MM.1S (cell line): ENCODE data around the gene TMEM255A.

ENCODE experiments used
- DNase-seq: peaks from one replicate; pipeline ENCODE4 v3.0.0-alpha.2; 2015
- H2AFZ ChIP-seq: fragments of 300-600 bp; sonication (generic); 2 replicates; pipeline ENCODE4 v1.6.0; 2016; ENCODE audit warnings: antibody characterized with exemption, low read length
- H3F3A ChIP-seq: fragments of 300-600 bp; sonication (generic); 2 replicates; pipeline ENCODE4 v1.6.1; 2016; ENCODE audit warnings: mild to moderate bottlenecking, antibody characterized with exemption, low read length, moderate library complexity, mixed read lengths; ENCODE audit not compliant: insufficient read depth
- H3K27ac ChIP-seq: fragments of 300-600 bp; sonication (generic); 2 replicates; pipeline ENCODE4 v1.5.1; 2016; ENCODE audit warnings: mild to moderate bottlenecking, low read length
- H3K27me3 ChIP-seq: fragments of 300-600 bp; sonication (generic); replicated peaks from 2 replicates; pipeline ENCODE4 v1.6.0; 2016; ENCODE audit warnings: low read length; ENCODE audit not compliant: insufficient read depth
- H3K36me3 ChIP-seq: fragments of 300-600 bp; sonication (generic); replicated peaks from 2 replicates; pipeline ENCODE4 v1.6.1; 2016; ENCODE audit warnings: mild to moderate bottlenecking, low read length, mixed read lengths; ENCODE audit not compliant: insufficient read depth
- H3K4me1 ChIP-seq: fragments of 300-600 bp; sonication (generic); 2 replicates; pipeline ENCODE4 v1.6.1; 2016; ENCODE audit warnings: low read length, mixed read lengths
- H3K4me2 ChIP-seq: fragments of 300-600 bp; sonication (generic); 2 replicates; pipeline ENCODE4 v1.6.0; 2016; ENCODE audit warnings: low read depth, low read length
- H3K4me3 ChIP-seq: fragments of 300-600 bp; sonication (generic); 2 replicates; pipeline ENCODE4 v1.5.1; 2016; ENCODE audit warnings: low read length, mixed read lengths
- H3K79me2 ChIP-seq: fragments of 300-600 bp; sonication (generic); 2 replicates; pipeline ENCODE4 v1.6.1; 2016; ENCODE audit warnings: mixed run types, low read length, mixed read lengths
- H3K9ac ChIP-seq: fragments of 300-600 bp; sonication (generic); 2 replicates; pipeline ENCODE4 v1.6.1; 2016; ENCODE audit warnings: low read length, mixed read lengths
- H3K9me2 ChIP-seq: fragments of 300-600 bp; sonication (generic); replicated peaks from 2 replicates; pipeline ENCODE4 v1.6.1; 2016; ENCODE audit warnings: mild to moderate bottlenecking, low read length, mixed read lengths; ENCODE audit not compliant: insufficient read depth
- H3K9me3 ChIP-seq: fragments of 300-600 bp; sonication (generic); replicated peaks from 2 replicates; pipeline ENCODE4 v1.6.1; 2016; ENCODE audit warnings: mild to moderate bottlenecking, low read length, mixed read lengths; ENCODE audit not compliant: insufficient read depth
- H4K20me1 ChIP-seq: fragments of 300-600 bp; sonication (generic); 2 replicates; pipeline ENCODE4 v1.6.1; 2016; ENCODE audit warnings: mild to moderate bottlenecking, low read length, moderate library complexity, mixed read lengths; ENCODE audit not compliant: insufficient read depth
- EZH2 ChIP-seq: fragments of 300-600 bp; sonication (generic); optimal IDR thresholded peaks from 2 replicates; pipeline ENCODE3; 2017; ENCODE audit warnings: low read depth, mild to moderate bottlenecking, antibody characterized with exemption, low read length, mixed read lengths
- EZH2phosphoT487 ChIP-seq: fragments of 300-600 bp; sonication (generic); IDR thresholded peaks from 2 replicates; pipeline ENCODE4 v1.6.1; 2018; ENCODE audit warnings: antibody characterized with exemption, low read length
- TF ChIP-seq, protein P1 (sequence below): fragments of 300-600 bp; sonication (generic); IDR thresholded peaks from 2 replicates; pipeline ENCODE4 v1.5.1; 2016; ENCODE audit warnings: antibody characterized with exemption, low read length, mixed read lengths

The TMEM255A gene

DNA sequence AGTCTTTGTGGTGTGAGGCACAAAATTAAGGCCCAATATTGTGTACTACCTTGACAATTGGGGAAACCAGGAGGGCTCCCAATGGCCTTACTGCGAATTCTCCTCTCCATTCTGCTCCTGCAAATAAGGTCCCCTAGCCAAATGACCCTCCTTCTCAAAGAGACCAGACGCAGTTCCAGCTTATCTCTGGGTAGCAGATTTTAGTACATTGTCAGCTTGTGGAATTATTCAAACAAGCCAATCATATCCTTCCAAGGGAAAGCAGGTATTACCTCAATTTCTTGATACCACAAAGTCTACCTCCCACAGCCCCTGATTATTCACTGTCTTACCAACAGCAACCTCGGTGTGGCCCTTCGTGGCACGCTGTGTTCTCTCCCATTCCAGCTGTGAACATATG is 68.4 kb downstream of the TMEM255A start:
- no peak for TF ChIP-seq EZH2
- TF ChIP-seq EZH2phosphoT487: no peak
- TF ChIP-seq, protein P1, sequence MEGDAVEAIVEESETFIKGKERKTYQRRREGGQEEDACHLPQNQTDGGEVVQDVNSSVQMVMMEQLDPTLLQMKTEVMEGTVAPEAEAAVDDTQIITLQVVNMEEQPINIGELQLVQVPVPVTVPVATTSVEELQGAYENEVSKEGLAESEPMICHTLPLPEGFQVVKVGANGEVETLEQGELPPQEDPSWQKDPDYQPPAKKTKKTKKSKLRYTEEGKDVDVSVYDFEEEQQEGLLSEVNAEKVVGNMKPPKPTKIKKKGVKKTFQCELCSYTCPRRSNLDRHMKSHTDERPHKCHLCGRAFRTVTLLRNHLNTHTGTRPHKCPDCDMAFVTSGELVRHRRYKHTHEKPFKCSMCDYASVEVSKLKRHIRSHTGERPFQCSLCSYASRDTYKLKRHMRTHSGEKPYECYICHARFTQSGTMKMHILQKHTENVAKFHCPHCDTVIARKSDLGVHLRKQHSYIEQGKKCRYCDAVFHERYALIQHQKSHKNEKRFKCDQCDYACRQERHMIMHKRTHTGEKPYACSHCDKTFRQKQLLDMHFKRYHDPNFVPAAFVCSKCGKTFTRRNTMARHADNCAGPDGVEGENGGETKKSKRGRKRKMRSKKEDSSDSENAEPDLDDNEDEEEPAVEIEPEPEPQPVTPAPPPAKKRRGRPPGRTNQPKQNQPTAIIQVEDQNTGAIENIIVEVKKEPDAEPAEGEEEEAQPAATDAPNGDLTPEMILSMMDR: no peak
- H2AFZ ChIP-seq: no peak overlapping the region
- H3K36me3 ChIP-seq: no peaks in the 10 kb centered on the region
- H3K4me2 ChIP-seq: peak overlapping the region; percentile 81; the same call in 1 of the 2 replicates
- H3F3A ChIP-seq: peaks cover 10% of the 10 kb centered on the region; the same call in 1 of the 2 replicates
- H3K9ac ChIP-seq: no peak overlapping the region
- H3K79me2 ChIP-seq: no peaks in the 10 kb centered on the region
- H4K20me1 ChIP-seq: no peaks in the 10 kb centered on the region
- peaks cover 13% of the 10 kb centered on the region for H3K4me1 ChIP-seq
- H3K27me3 ChIP-seq: no peaks in the 10 kb centered on the region
- no peaks in the 10 kb centered on the region for H3K9me3 ChIP-seq
- no peak overlapping the region for H3K27ac ChIP-seq
- no peaks in the 10 kb centered on the region for H3K9me2 ChIP-seq
- H3K4me3 ChIP-seq: no peak overlapping the region
- no peak for DNase-seq

- Histone ChIP-seq H3K4me1 (peaks cover 12% of the 10 kb centered on the region), H3K27me3 (no peaks in the 10 kb centered on the region), H3K4me2 (no peak overlapping the region), H3K9me2 (no peaks in the 10 kb centered on the region), H4K20me1 (no peaks in the 10 kb centered on the region), H3K9me3 (no peaks in the 10 kb centered on the region), H3K27ac (no peak overlapping the region), H2AFZ (no peak overlapping the region), H3F3A (peaks cover 6% of the 10 kb centered on the region; the same call in 1 of the 2 replicates), H3K4me3 (no peak overlapping the region), H3K36me3 (no peaks in the 10 kb centered on the region), H3K79me2 (no peaks in the 10 kb centered on the region), H3K9ac (no peak overlapping the region)
- DNase-seq: no peak
- no peak for TF ChIP-seq EZH2phosphoT487
- TF ChIP-seq, protein P1: no peak
- no peak for TF ChIP-seq EZH2
Measured at GRCh38 chrX:120238933-120239332, 72.3 kb downstream of the TMEM255A start.

GRCh38 chrX:120236687-120237479 is 74.4 kb downstream of the TMEM255A start:
- no peaks in the 10 kb centered on the region for H3K4me1 ChIP-seq
- no peaks in the 10 kb centered on the region for H3K27me3 ChIP-seq
- H3K36me3 ChIP-seq: no peaks in the 10 kb centered on the region
- no peaks in the 10 kb centered on the region for H3F3A ChIP-seq
- H3K9ac ChIP-seq: no peak overlapping the region
- H4K20me1 ChIP-seq: no peaks in the 10 kb centered on the region
- no peak for TF ChIP-seq EZH2
- TF ChIP-seq EZH2phosphoT487: no peak
- TF ChIP-seq, protein P1: no peak
- H3K9me3 ChIP-seq: no peaks in the 10 kb centered on the region
- no peak overlapping the region for H2AFZ ChIP-seq
- no peak overlapping the region for H3K27ac ChIP-seq
- no peaks in the 10 kb centered on the region for H3K79me2 ChIP-seq
- no peak overlapping the region for H3K4me2 ChIP-seq
- no peak overlapping the region for H3K4me3 ChIP-seq
- H3K9me2 ChIP-seq: no peaks in the 10 kb centered on the region
- DNase-seq: no peak
